Measurements from ENCODE around the gene LMO3.

DNA sequence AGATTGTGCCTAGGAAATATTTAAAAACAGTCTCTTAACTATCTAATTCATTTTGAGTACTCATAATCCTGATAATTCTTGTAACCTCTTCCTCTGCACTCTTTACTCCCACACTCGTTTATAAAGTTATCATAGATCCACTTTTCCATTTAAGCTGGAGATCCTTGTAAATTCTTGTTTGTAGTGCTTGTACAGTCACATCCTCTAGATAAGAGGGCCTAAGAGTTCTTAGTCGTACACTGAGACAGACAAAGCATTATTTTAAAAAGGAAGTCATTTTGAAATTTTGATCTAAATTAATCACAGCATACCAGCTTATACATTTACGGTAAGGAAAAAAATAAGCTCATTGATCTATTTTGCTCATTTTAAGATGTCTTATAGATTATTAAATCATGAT is 42.5 kb downstream of the LMO3 start:
- TF ChIP-seq, protein P1, sequence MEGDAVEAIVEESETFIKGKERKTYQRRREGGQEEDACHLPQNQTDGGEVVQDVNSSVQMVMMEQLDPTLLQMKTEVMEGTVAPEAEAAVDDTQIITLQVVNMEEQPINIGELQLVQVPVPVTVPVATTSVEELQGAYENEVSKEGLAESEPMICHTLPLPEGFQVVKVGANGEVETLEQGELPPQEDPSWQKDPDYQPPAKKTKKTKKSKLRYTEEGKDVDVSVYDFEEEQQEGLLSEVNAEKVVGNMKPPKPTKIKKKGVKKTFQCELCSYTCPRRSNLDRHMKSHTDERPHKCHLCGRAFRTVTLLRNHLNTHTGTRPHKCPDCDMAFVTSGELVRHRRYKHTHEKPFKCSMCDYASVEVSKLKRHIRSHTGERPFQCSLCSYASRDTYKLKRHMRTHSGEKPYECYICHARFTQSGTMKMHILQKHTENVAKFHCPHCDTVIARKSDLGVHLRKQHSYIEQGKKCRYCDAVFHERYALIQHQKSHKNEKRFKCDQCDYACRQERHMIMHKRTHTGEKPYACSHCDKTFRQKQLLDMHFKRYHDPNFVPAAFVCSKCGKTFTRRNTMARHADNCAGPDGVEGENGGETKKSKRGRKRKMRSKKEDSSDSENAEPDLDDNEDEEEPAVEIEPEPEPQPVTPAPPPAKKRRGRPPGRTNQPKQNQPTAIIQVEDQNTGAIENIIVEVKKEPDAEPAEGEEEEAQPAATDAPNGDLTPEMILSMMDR (IDR thresholded peaks at IDR 0.05) = no peak
- no peak for TF ChIP-seq POLR2A (IDR thresholded peaks at IDR 0.05)

Measured in prostate gland (tissue), 2 donors.